H1 (cell line): ENCODE results near the gene TXNDC5. TPM values are rescaled to one million over a fixed set of nuclear protein-coding genes. Genes with fewer than 3 reads are reported as not detected.

Experiments
- CTCF ChIA-PET: fragments of 300-600 bp; sonication (Branson Sonifier 250); formaldehyde crosslinking; loops from one replicate; lab custom pipeline; 2021; ENCODE audit not compliant: partially characterized antibody; lab: Charles Lee
- POLR2A ChIA-PET: fragments of 300-600 bp; sonication (Branson Sonifier 250); formaldehyde crosslinking; loops from one replicate; lab custom pipeline; 2021; ENCODE audit warnings: inconsistent platforms; ENCODE audit not compliant: partially characterized antibody; lab: Charles Lee
- DNase-seq, 2 experiments: peaks; one replicate each; pipeline versions ENCODE4 v3.0.0 to v3.0.0-alpha.2; 2010 to 2022; ENCODE audit warnings: low spot score in 2 of 2, low read depth in 1 of 2, mixed read lengths in 1 of 2
- FAIRE-seq: peaks from 2 replicates; lab custom pipeline; 2011; peaks lifted over from hg19 to GRCh38; lab: Jason Lieb, UNC
- H2AFZ ChIP-seq: 2 replicates; pipeline ENCODE4 v1.8.1; 2012; ENCODE audit warnings: low read length, inconsistent platforms
- H2AK5ac ChIP-seq: 2 replicates; pipeline ENCODE4 v1.6.1; 2013; ENCODE audit warnings: low read depth, low read length
- H2BK120ac ChIP-seq: replicated peaks from 2 replicates; pipeline ENCODE3; 2013; ENCODE audit warnings: low read depth, low read length, inconsistent platforms
- H2BK12ac ChIP-seq: 2 replicates; pipeline ENCODE4 v1.6.1; 2013; ENCODE audit warnings: low read depth, low read length
- H2BK15ac ChIP-seq: 2 replicates; pipeline ENCODE4 v1.6.1; 2013; ENCODE audit warnings: low read length
- H2BK20ac ChIP-seq: 2 replicates; pipeline ENCODE4 v1.6.1; 2013; ENCODE audit warnings: low read length
- H2BK5ac ChIP-seq: 2 replicates; pipeline ENCODE4 v1.6.1; 2013; ENCODE audit warnings: low read depth, low read length
- H3K14ac ChIP-seq: 2 replicates; pipeline ENCODE4 v1.6.1; 2013; ENCODE audit warnings: inconsistent platforms; ENCODE audit not compliant: insufficient read length
- H3K18ac ChIP-seq: 2 replicates; pipeline ENCODE4 v1.6.1; 2013; ENCODE audit warnings: low read length; ENCODE audit errors: extremely low read depth
- H3K23ac ChIP-seq: 2 replicates; pipeline ENCODE4 v1.6.1; 2013; ENCODE audit warnings: inconsistent platforms; ENCODE audit not compliant: insufficient read length
- H3K23me2 ChIP-seq: 2 replicates; pipeline ENCODE4 v1.6.1; 2013; ENCODE audit warnings: low read depth, low read length
- H3K27ac ChIP-seq: 2 replicates; pipeline ENCODE4 v1.6.1; 2011; ENCODE audit warnings: low read depth, low read length, inconsistent platforms
- H3K27me3 ChIP-seq, 4 experiments: replicated peaks in 1 of 4; 1 replicate in 1 of 4; 2 replicates in 3 of 4; pipeline versions ENCODE4 v1.6.1 to v1.8.1; 2011 to 2013; ENCODE audit warnings: low read length in 3 of 4, mild to moderate bottlenecking in 3 of 4, inconsistent platforms in 2 of 4, mixed read lengths in 2 of 4, moderate library complexity in 1 of 4; ENCODE audit not compliant: control insufficient read depth in 3 of 4, insufficient read depth in 3 of 4; ENCODE audit errors: extremely low read depth in 1 of 4
- H3K36me3 ChIP-seq, 4 experiments: 2 replicates each; pipeline versions ENCODE4 v1.6.1 to v1.8.1; 2011 to 2013; ENCODE audit warnings: mild to moderate bottlenecking in 4 of 4, low read length in 3 of 4, moderate library complexity in 2 of 4, control low read depth in 1 of 4, inconsistent platforms in 1 of 4; ENCODE audit not compliant: insufficient read depth in 4 of 4, control insufficient read depth in 2 of 4
- H3K4ac ChIP-seq: replicated peaks from 2 replicates; pipeline ENCODE3; 2013; ENCODE audit warnings: low read length, low read depth, mixed read lengths, inconsistent platforms; ENCODE audit not compliant: insufficient read length
- H3K4me1 ChIP-seq, 4 experiments: replicated peaks in 1 of 4; 1 replicate in 1 of 4; 2 replicates in 3 of 4; pipeline versions ENCODE4 v1.6.1 to v1.8.1; 2011 to 2013; ENCODE audit warnings: low read length in 3 of 4, inconsistent platforms in 2 of 4, mixed read lengths in 1 of 4; ENCODE audit not compliant: insufficient read depth in 4 of 4, control insufficient read depth in 3 of 4
- H3K4me2 ChIP-seq, 2 experiments: 2 replicates each; pipeline versions ENCODE4 v1.6.1 to v1.8.1; 2011 to 2013; ENCODE audit warnings: low read depth in 2 of 2, low read length in 2 of 2, control low read depth in 1 of 2, inconsistent platforms in 1 of 2, mild to moderate bottlenecking in 1 of 2; ENCODE audit not compliant: insufficient read depth in 1 of 2
- H3K4me3 ChIP-seq, 4 experiments: fragments of 200-600, 300-600 bp in 1 of 4; sonication (generic), shearing (Covaris generic), sonication (Bioruptor Twin) in 1 of 4; 2 replicates each; pipeline versions ENCODE4 v1.5.1 to v1.8.1; 2011 to 2016; ENCODE audit warnings: low read length in 4 of 4, low read depth in 3 of 4, control low read depth in 2 of 4, inconsistent platforms in 2 of 4, mild to moderate bottlenecking in 2 of 4, mixed read lengths in 1 of 4, moderate library complexity in 1 of 4; ENCODE audit not compliant: insufficient read depth in 2 of 4; ENCODE audit errors: extremely low read depth in 1 of 4
- H3K56ac ChIP-seq: replicated peaks from 2 replicates; pipeline ENCODE3; 2013; ENCODE audit warnings: low read depth, mild to moderate bottlenecking, mixed read lengths, low read length, inconsistent platforms; ENCODE audit not compliant: insufficient read length
- H3K79me1 ChIP-seq: 2 replicates; pipeline ENCODE4 v1.6.1; 2013; ENCODE audit warnings: low read depth, low read length, control low read depth
- H3K79me2 ChIP-seq, 2 experiments: 2 replicates each; pipeline versions ENCODE4 v1.6.1 to v1.8.1; 2012 to 2013; ENCODE audit warnings: low read length in 2 of 2, mild to moderate bottlenecking in 2 of 2, inconsistent platforms in 1 of 2; ENCODE audit not compliant: insufficient read depth in 2 of 2, control insufficient read depth in 1 of 2
- H3K9ac ChIP-seq, 4 experiments: replicated peaks in 1 of 4; 1 replicate in 1 of 4; 2 replicates in 3 of 4; pipeline versions ENCODE4 v1.6.1 to v1.8.1; 2011 to 2013; ENCODE audit warnings: low read depth in 3 of 4, low read length in 3 of 4, control low read depth in 2 of 4, mild to moderate bottlenecking in 2 of 4, moderate library complexity in 2 of 4, inconsistent platforms in 1 of 4; ENCODE audit errors: extremely low read depth in 1 of 4
- H3K9me3 ChIP-seq, 2 experiments: 2 replicates each; pipeline versions ENCODE4 v1.6.1 to v1.8.1; 2012 to 2013; ENCODE audit warnings: mild to moderate bottlenecking in 2 of 2, moderate library complexity in 2 of 2, control low read depth in 1 of 2, inconsistent platforms in 1 of 2, low read depth in 1 of 2, low read length in 1 of 2, mixed read lengths in 1 of 2; ENCODE audit not compliant: insufficient read depth in 2 of 2
- H4K20me1 ChIP-seq, 2 experiments: replicated peaks in 1 of 2; 2 replicates each; pipeline versions ENCODE3 to v1.8.1; 2011 to 2013; ENCODE audit warnings: inconsistent platforms in 2 of 2, low read length in 2 of 2, mild to moderate bottlenecking in 1 of 2; ENCODE audit not compliant: insufficient read depth in 2 of 2, control insufficient read depth in 1 of 2
- H4K5ac ChIP-seq: 2 replicates; pipeline ENCODE4 v1.6.1; 2013; ENCODE audit warnings: low read length, low read depth, mixed read lengths, inconsistent platforms; ENCODE audit not compliant: insufficient read length
- H4K8ac ChIP-seq: 2 replicates; pipeline ENCODE4 v1.8.0; 2013; ENCODE audit warnings: mild to moderate bottlenecking, moderate library complexity, low read length, inconsistent platforms; ENCODE audit not compliant: insufficient read depth; ENCODE audit errors: extremely low read depth
- H4K91ac ChIP-seq: replicated peaks from 2 replicates; pipeline ENCODE3; 2013; ENCODE audit warnings: low read length, mixed read lengths, inconsistent platforms; ENCODE audit not compliant: insufficient read length
- CREB1 ChIP-seq: IDR thresholded peaks from 2 replicates; pipeline ENCODE4 v1.6.1; 2012; ENCODE audit warnings: inconsistent platforms
- GTF2F1 ChIP-seq: IDR thresholded peaks from 2 replicates; pipeline ENCODE4 v1.6.1; 2012; ENCODE audit warnings: low read depth, low read length, improper control_type of control experiment, borderline replicate concordance
- JUN ChIP-seq: IDR thresholded peaks from 2 replicates; pipeline ENCODE4 v1.6.1; 2011; ENCODE audit warnings: low read depth, mild to moderate bottlenecking, improper control_type of control experiment, low read length
- PHF8 ChIP-seq: fragments of 200-600 bp; sonication (generic); conservative IDR thresholded peaks from 2 replicates; pipeline ENCODE4 v1.7.1; 2012; ENCODE audit warnings: low read depth, mild to moderate bottlenecking, inconsistent platforms, low read length, moderate library complexity
- POLR2A ChIP-seq, 2 experiments: IDR thresholded peaks; 1 replicate in 1 of 2; 2 replicates in 1 of 2; pipeline ENCODE4 v1.6.1; 2011; ENCODE audit warnings: low read depth in 2 of 2, low read length in 2 of 2, mild to moderate bottlenecking in 2 of 2; ENCODE audit errors: control extremely low read depth in 1 of 2
- POU5F1 ChIP-seq: IDR thresholded peaks from 2 replicates; pipeline ENCODE4 v1.6.1; 2011; ENCODE audit warnings: low read depth, mild to moderate bottlenecking, low read length, moderate library complexity
- TEAD4 ChIP-seq: IDR thresholded peaks from 2 replicates; pipeline ENCODE4 v1.6.1; 2012; ENCODE audit warnings: low read depth, low read length, inconsistent platforms, mixed read lengths
- WGBS, 2 experiments: shearing (Covaris generic) in 1 of 2; methylation state at CpG; one replicate each; pipeline versions ENCODE4 v1.1.6 to v1.1.7; 2013 to 2015; ENCODE audit warnings: low lambda C conversion rate in 2 of 2, mixed read lengths in 2 of 2, inconsistent platforms in 1 of 2, low coverage in 1 of 2, missing lambda C conversion rate in 1 of 2; ENCODE audit not compliant: insufficient replicate concordance in 2 of 2, insufficient coverage in 1 of 2, insufficient read length in 1 of 2; ENCODE audit errors: extremely low coverage in 1 of 2, missing lambda C conversion rate in 1 of 2; 5-methylcytosine and 5-hydroxymethylcytosine counted together
- polyA plus RNA-seq, 7 experiments: library from polyadenylated mRNA; depleted of rRNA in 3 of 7; stranded (reverse) in 5 of 7; unstranded in 2 of 7; fragments of >200 nt in 5 of 7; fragments of 200-250 nt in 2 of 7; gene quantifications; 1 replicate in 5 of 7; 2 replicates in 1 of 7; 4 replicates in 1 of 7; pipeline versions ENCODE4 v1.2.1 to v1.2.3, GENCODE V29; 2011 to 2013; ENCODE audit warnings: missing spikeins in 2 of 7, mixed read lengths in 2 of 7
- total RNA-seq: library from RNA; stranded (reverse); fragmentation: NEBNext Ultra II Directional; extraction: Animal tissue kit (Norgen Biotek cat#: 25700); gene quantifications from 2 replicates; pipeline ENCODE4 v1.2.1, GENCODE V29; 2021

The TXNDC5 gene
- total and polyA plus RNA-seq, 2 of the 8 experiments (the other 6 are each of a cell fraction or from before 2014, with no cell fraction given) = 114 to 172 TPM

GRCh38 chr6:7887278-7887991, 23.2 kb downstream of the TXNDC5 start:
- H3K56ac ChIP-seq = no peak overlapping the region
- no peak overlapping the region for H4K5ac ChIP-seq
- peaks cover 33 to 88% (median 77%) of the 10 kb centered on the region in 4 experiments; a peak in 7 of 8 replicates for H3K36me3 ChIP-seq
- H3K79me2 ChIP-seq = no peaks in the 10 kb centered on the region
- peaks cover 3 to 4% of the 10 kb centered on the region in 2 experiments for H4K20me1 ChIP-seq
- H3K23me2 ChIP-seq = no peaks in the 10 kb centered on the region
- FAIRE-seq (no peak), DNase-seq (no peak)
- H2BK15ac ChIP-seq = no peak overlapping the region
- no peak overlapping the region for H2BK12ac ChIP-seq
- H3K27ac ChIP-seq = no peak overlapping the region
- H3K18ac ChIP-seq = no peak overlapping the region
- H4K8ac ChIP-seq = no peak overlapping the region
- H3K4me1 ChIP-seq = no peaks in the 10 kb centered on the region
- H2AFZ ChIP-seq = no peak overlapping the region
- no peak overlapping the region for H2BK5ac ChIP-seq
- H3K4ac ChIP-seq = no peak overlapping the region
- H3K9me3 ChIP-seq = no peaks in the 10 kb centered on the region
- no peak for TF ChIP-seq POLR2A (IDR thresholded peaks at IDR 0.05; ENCODE audit: control extremely low read depth in 1 of 2, low read depth in 2 of 2, low read length in 2 of 2)
- TF ChIP-seq POU5F1 = no peak
- no peak for TF ChIP-seq TEAD4
- no peak for TF ChIP-seq JUN
- no peak for TF ChIP-seq GTF2F1
- no peak for TF ChIP-seq CREB1
- TF ChIP-seq PHF8 = no peak
- H3K23ac ChIP-seq = no peak overlapping the region
- no peak overlapping the region for H2BK120ac ChIP-seq
- no peak overlapping the region for H2AK5ac ChIP-seq
- ChIA-PET CTCF (interaction anchor here (1.0 to 3.0 kb wide), 2 partner anchors 9 to 93 kb away, joined by 3 to 13 read pairs; no protein-coding TSS in a partner anchor), POLR2A (interaction anchor here (0.6 to 1.2 kb wide), 2 partner anchors 24 to 423 kb away, joined by 4 to 6 read pairs; no protein-coding TSS in a partner anchor)
- no peak overlapping the region for H2BK20ac ChIP-seq
- 94% methylated on average over 19 of the region's 21 CpGs; no CpG with 5 or more reads in 1 of the 2 experiments for WGBS, 2 experiments
- no peaks in the 10 kb centered on the region for H3K79me1 ChIP-seq
- no peak overlapping the region for H3K9ac ChIP-seq
- no peak overlapping the region for H4K91ac ChIP-seq
- no peak overlapping the region for H3K14ac ChIP-seq
- no peak overlapping the region for H3K4me3 ChIP-seq
- H3K27me3 ChIP-seq = no peaks in the 10 kb centered on the region
- no peak overlapping the region for H3K4me2 ChIP-seq
